Measurements from ENCODE around the gene UBAC2.

DNA sequence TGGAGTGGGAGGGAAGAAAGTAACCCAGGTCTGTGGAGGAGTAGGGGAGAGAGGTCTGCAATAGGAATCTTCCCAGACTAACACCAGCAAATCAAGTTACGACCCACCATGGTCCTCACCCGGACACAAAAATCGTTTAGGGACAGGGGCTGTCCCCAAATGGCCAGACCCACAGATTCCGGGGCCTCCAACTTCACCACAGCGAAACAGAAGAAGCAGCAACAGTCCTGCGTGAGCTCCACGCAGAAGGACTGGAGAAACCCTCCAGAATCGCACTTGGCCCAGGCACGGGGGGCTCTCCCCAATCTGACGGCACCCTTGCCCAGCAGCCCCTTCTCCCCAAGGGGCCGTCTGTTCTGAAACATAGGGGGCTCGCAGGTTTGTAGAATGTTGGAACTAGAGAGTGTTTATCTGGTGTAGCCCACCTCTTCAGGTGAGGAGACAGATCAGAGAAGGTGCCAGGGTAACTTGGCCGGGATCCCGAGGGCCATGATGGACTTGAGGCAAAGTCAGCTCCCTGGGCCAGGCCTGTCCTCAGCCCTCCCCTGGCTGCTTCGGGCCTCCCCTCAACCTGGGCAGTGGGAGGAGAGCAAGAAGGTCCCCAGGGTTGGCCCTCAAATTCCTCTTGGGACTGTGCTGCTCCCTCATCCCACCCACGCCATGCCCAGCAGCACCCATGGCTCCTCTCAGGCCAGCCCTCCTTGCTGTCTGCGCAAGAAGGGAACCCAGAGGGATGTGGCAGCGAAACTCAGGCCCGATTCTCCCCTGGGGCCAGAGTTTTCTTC lies 189.1 kb downstream of the UBAC2 start:
- TF ChIP-seq RAD21 (IDR thresholded peaks at IDR 0.05; ENCODE audit: low read length) (no peak), MAZ (IDR thresholded peaks at IDR 0.05; ENCODE audit: borderline replicate concordance, low read depth, low read length) (no peak), CEBPB (IDR thresholded peaks at IDR 0.05; ENCODE audit: low read depth, low read length) (no peak), CHD1 (IDR thresholded peaks at IDR 0.05; ENCODE audit: low read depth, low read length) (no peak), POLR2A (IDR thresholded peaks at IDR 0.05; ENCODE audit: low read depth, low read length) (no peak)
- TF ChIP-seq, protein P1, sequence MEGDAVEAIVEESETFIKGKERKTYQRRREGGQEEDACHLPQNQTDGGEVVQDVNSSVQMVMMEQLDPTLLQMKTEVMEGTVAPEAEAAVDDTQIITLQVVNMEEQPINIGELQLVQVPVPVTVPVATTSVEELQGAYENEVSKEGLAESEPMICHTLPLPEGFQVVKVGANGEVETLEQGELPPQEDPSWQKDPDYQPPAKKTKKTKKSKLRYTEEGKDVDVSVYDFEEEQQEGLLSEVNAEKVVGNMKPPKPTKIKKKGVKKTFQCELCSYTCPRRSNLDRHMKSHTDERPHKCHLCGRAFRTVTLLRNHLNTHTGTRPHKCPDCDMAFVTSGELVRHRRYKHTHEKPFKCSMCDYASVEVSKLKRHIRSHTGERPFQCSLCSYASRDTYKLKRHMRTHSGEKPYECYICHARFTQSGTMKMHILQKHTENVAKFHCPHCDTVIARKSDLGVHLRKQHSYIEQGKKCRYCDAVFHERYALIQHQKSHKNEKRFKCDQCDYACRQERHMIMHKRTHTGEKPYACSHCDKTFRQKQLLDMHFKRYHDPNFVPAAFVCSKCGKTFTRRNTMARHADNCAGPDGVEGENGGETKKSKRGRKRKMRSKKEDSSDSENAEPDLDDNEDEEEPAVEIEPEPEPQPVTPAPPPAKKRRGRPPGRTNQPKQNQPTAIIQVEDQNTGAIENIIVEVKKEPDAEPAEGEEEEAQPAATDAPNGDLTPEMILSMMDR (conservative IDR thresholded peaks at IDR 0.05; ENCODE audit: low read depth, low read length): no peak
- TF ChIP-seq, protein P2, sequence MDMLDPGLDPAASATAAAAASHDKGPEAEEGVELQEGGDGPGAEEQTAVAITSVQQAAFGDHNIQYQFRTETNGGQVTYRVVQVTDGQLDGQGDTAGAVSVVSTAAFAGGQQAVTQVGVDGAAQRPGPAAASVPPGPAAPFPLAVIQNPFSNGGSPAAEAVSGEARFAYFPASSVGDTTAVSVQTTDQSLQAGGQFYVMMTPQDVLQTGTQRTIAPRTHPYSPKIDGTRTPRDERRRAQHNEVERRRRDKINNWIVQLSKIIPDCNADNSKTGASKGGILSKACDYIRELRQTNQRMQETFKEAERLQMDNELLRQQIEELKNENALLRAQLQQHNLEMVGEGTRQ (IDR thresholded peaks at IDR 0.05; ENCODE audit: low read depth, low read length): no peak

Data from IMR-90 (cell line).